Bronchial epithelial cell (primary cell): Measurements from ENCODE around the gene EDAR. TPM values are rescaled to one million over a fixed set of nuclear protein-coding genes. Genes with fewer than 3 reads are reported as not detected.

Experiments used
- DNase-seq: peaks from one replicate; pipeline ENCODE4 v3.0.0-alpha.2; 2010; ENCODE audit warnings: low read depth
- FAIRE-seq: peaks from 2 replicates; lab custom pipeline; 2011; peaks lifted over from hg19 to GRCh38; lab: Jason Lieb, UNC
- H3K27me3 ChIP-seq: 2 replicates; pipeline ENCODE4 v1.5.1; 2011; ENCODE audit warnings: low read length; ENCODE audit not compliant: control insufficient read depth, insufficient read depth
- H3K36me3 ChIP-seq: 2 replicates; pipeline ENCODE4 v1.5.1; 2011; ENCODE audit warnings: low read length; ENCODE audit not compliant: control insufficient read depth, insufficient read depth
- H3K4me3 ChIP-seq: 2 replicates; pipeline ENCODE4 v1.5.1; 2011; ENCODE audit warnings: mild to moderate bottlenecking, low read depth, low read length, control low read depth
- total RNA-seq: library from RNA; depleted of rRNA; stranded (reverse); fragments of >200 nt; gene quantifications from 2 replicates; pipeline ENCODE4 v1.2.1, GENCODE V29; 2014
- TF ChIP-seq, protein P1 (sequence below): IDR thresholded peaks from 2 replicates; pipeline ENCODE4 v1.5.1; 2011; ENCODE audit warnings: mild to moderate bottlenecking, moderate library complexity, low read length, control low read depth, inconsistent platforms; ENCODE audit not compliant: insufficient read depth, severe bottlenecking

Gene EDAR
- total RNA-seq, 1 donor from 2014 or later, result under 0.01 TPM

DNA sequence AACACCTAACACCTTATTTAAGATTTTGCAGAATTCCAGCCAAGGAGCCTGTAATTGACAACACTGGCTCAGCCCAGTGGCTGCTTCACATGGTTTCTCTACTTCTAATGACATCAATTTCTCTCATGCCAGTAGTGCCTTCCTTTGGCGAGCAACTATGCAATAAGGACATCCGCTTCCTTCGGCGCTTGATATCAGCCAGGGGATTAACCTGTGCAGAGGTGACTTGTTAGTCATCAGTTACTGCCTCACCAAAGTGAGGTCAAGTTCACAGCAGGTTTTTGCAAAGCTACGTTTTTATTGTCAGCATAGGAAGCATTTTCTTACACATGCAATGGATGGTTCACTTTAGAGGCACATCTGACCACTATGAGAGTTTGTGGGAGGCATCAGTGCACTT lies 24.0 kb upstream of the EDAR start:
- Histone ChIP-seq H3K36me3 (no peaks in the 10 kb centered on the region), H3K27me3 (no peaks in the 10 kb centered on the region), H3K4me3 (no peak overlapping the region)
- FAIRE-seq (no peak), DNase-seq (no peak)
- TF ChIP-seq, protein P1, sequence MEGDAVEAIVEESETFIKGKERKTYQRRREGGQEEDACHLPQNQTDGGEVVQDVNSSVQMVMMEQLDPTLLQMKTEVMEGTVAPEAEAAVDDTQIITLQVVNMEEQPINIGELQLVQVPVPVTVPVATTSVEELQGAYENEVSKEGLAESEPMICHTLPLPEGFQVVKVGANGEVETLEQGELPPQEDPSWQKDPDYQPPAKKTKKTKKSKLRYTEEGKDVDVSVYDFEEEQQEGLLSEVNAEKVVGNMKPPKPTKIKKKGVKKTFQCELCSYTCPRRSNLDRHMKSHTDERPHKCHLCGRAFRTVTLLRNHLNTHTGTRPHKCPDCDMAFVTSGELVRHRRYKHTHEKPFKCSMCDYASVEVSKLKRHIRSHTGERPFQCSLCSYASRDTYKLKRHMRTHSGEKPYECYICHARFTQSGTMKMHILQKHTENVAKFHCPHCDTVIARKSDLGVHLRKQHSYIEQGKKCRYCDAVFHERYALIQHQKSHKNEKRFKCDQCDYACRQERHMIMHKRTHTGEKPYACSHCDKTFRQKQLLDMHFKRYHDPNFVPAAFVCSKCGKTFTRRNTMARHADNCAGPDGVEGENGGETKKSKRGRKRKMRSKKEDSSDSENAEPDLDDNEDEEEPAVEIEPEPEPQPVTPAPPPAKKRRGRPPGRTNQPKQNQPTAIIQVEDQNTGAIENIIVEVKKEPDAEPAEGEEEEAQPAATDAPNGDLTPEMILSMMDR, result no peak

DNA sequence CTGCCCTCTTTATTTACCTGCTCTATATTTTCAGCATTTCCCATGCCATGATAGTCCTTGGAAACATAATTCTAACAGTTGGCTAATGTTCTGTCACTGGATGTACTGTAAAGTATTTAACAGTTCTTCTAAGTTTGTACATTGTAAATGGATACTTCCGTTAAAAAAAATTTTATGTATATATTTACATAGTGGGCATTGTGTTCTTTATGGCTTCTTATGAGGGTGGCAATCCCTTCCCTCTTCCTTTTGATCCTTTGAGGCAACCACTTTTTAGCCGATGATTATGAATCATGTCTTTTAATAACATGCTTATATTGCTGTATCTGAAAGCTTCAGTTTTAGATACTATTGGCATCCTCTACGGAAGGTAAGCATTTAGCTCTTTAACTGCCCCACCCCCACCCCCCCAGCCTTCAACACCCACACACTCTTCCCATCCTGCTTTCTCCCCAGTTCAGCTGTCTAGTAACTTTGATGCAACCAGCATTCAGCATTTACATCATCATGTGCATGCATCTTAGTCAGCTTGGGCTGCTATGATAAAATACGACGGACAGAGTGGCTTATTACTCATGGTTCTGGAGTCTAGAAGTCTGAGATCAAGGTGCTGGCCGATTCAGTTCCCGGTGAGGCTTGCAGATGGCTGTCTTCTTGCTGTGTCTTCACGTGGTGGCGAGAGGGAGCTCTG lies 21.0 kb upstream of the EDAR start:
- no peaks in the 10 kb centered on the region for H3K36me3 ChIP-seq
- TF ChIP-seq, protein P1, result no peak
- DNase-seq (peak; percentile 71), FAIRE-seq (no peak)
- no peaks in the 10 kb centered on the region for H3K27me3 ChIP-seq
- H3K4me3 ChIP-seq, result no peak overlapping the region

DNA sequence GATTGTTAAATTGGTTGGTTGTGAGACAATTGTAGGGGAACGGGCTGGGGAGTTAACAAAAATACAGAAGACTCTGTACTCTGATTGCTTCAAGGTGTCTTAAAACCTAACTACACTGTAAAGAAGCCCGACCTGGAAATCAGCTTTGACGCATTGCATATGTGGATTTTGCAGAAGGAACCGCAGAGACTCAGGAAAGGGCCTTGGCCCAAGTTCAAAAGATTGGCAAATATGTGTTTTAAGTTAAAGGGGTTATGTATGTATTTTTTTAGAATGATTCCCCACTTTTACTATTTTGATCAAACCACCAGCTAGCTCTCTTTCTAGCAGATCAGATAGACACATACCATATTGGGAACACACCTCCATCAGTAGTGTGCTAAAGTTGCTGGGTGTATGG lies 18.0 kb upstream of the EDAR start:
- no peak for FAIRE-seq

DNA sequence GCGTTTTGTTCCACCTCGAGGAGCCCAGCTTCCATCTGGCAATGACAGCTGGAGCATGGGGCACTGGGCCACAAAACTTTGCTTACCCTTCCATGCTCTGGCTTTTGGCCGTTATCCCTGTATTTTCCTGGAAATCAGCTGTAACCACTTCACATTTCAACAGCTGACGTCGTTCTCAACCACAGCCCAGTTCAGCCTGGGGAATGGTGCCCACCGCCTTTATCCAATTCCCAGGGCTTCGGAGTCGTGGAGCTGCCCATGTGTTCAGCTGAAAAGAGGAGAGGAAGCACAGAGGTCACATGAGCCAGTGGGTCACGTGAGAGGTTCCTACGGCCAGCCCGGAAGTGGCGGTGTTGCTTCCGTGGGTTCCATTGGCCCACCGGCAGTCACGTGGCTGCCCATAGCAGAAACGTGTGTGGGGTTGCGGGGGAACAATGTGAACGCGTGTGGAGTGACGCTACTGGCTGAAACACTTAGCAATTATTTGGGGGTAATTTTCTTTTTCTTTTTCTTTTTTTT lies 16.7 kb upstream of the EDAR start:
- Histone ChIP-seq H3K4me3 (no peak overlapping the region), H3K27me3 (no peaks in the 10 kb centered on the region), H3K36me3 (no peaks in the 10 kb centered on the region)
- no peak for FAIRE-seq
- no peak for DNase-seq
- TF ChIP-seq, protein P1, result no peak

More for the DNA sequence above, 18.0 kb upstream of the EDAR start:
- no peaks in the 10 kb centered on the region for H3K36me3 ChIP-seq
- H3K27me3 ChIP-seq, result no peaks in the 10 kb centered on the region
- DNase-seq, result no peak
- TF ChIP-seq, protein P1, result no peak
- H3K4me3 ChIP-seq, result no peak overlapping the region

DNA sequence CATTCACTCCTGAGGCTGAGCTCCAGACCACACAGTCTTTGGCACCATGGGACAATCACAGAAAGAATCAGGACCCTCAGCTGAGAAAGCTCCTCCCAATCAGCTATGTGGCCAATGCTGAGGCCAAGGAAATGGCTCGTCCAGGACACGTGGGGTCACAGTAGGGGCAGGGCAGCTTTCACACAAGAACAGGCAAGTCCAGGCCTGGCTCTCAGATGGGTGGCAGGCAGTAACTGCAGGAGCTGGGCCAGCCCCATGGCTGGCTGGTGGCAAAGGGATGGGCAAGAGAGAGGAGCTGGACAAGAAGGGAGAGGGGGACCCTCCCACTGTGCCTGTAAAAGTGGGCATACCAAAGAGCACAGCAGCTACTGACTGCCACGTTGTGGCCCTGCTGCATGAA lies 12.2 kb upstream of the EDAR start:
- FAIRE-seq (no peak), DNase-seq (peak; percentile 63)
- no peak overlapping the region for H3K4me3 ChIP-seq
- TF ChIP-seq, protein P1, result no peak
- H3K27me3 ChIP-seq, result no peaks in the 10 kb centered on the region
- no peaks in the 10 kb centered on the region for H3K36me3 ChIP-seq

DNA sequence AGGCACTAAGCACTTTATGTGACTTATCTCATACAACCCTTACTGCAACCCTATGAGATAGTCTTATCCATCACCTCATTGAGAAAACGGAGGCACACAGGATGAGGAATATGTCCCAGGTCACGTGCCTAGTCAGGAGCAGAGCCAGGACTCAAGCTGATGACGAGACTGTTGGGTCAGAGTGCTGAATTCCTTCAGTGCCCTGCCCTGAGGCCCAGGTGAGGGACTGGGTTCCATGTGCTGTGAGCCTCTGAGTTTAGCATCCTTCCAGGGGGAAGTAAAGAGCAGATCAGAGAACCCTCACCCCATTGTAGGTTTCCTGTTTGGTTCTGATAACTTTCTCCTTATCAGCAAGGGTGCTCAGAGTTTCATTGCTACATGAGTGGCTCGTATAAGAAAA lies 11.7 kb upstream of the EDAR start:
- FAIRE-seq, result no peak
- Histone ChIP-seq H3K36me3 (no peaks in the 10 kb centered on the region), H3K27me3 (no peaks in the 10 kb centered on the region), H3K4me3 (no peak overlapping the region)
- DNase-seq, result no peak
- TF ChIP-seq, protein P1, result no peak
